Fibroblast of skin of abdomen (primary cell): ENCODE results near the gene TUBGCP6.
"Not testable (repeated sequence)": the region's sequence is repeated elsewhere in the genome, so short reads cannot be mapped to it uniquely, and the experiment has no call there.

Experiments used
- DNase-seq: peaks from one replicate; pipeline ENCODE4 v3.0.0-alpha.2; 2013

Gene TUBGCP6

DNA sequence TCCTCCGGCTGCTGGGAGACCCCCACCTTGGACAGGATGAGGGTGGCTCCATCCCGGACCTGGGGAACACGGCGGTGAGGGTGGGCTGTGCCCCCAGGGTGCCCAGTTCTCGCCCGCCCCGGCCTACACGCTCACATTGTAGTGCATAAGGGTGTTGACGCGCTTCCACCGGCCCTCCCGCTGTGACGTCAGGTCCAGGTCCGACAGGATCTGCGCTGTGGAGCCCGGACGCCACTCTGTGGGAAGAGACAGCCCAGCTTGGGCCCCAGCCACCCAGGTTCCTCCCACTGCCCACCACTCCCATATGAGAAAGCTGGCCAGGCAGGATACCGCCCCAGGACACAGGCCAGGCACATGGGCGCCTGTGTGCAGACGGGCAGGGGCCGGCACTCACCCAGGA lies 33.6 kb upstream of the TUBGCP6 start:
- DNase-seq: no peak

DNA sequence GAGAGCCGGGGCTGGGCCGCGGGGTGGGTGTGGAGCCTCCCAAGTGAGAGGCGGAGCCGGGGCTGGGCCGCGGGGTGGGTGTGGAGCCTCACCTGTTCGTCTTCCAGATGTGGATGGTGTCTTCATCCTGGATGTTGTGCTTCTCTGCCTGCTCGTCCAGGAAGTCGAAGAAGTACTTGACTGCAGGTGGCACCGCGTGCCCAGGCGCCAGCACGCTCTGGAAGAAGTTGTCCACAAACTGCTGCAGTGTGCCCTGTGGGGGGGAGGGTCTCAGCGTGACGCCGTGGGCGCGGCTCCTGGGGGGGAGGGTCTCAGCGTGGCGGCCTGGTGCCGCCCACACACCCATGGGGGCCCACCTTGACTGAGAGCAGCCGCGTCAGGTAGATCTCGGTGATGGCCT lies 32.9 kb upstream of the TUBGCP6 start:
- no peak for DNase-seq

DNA sequence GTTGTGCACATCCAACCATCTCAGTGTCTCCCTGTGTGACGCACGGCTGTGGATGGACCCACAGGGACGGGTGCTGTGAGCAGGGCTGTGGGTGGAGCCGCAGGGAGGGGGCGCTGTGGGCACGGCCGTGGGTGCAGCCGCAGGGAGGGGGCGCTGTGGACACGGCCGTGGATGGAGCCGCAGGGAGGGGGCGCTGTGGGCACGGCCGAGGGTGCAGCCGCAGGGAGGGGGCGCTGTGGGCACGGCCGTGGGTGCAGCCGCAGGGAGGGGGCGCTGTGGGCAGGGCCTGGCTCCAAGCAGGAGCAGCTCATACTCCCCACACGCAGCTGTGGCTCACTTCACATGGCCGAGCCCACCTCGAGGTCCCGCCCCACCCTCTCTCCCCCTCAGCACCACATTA lies 31.3 kb upstream of the TUBGCP6 start:
- peak; percentile 37 for DNase-seq

- no peak for DNase-seq
Observed at GRCh38 chr22:50275181-50276055, 30.6 kb upstream of the TUBGCP6 start.

DNA sequence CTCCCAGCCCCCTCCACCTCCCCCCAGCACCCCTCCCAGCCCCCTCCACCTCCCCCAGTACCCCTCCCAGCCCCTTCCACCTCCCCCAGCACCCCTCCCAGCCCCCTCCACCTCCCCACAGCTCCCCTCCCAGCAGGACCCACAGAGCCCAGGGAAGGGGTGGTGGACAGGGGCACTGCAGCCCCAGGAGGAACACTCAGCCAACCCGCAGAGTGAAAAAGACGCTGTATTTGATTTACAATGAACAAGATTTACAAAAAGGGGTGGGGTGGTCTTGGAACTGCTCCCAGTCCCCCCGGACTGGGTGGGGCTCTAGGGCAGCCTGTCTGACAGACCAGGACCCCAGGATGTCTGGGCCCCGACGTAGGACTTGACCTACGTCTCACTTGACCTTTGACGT lies 29.9 kb upstream of the TUBGCP6 start:
- DNase-seq: no peak

- DNase-seq: peak; percentile 57
Observed at GRCh38 chr22:50274311-50274710, 29.5 kb upstream of the TUBGCP6 start.

DNA sequence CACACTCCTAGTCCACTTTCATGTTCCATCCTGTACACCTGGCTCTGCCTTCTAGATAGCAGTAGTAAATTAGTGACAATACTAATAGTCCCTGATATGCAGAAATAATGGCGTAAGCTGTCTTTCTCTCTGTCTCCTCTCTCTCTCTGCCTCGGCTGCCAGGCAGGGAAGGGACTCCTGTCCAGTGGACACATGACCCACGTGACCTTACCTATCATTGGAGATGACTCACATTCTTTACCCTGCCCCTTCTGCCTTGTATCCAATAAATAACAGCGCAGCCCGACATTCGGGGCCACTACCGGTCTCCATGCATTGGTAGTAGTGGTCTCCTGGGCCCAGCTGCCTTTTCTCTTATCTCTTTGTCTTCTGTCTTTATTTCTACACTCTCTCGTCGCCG lies 29.0 kb upstream of the TUBGCP6 start:
- DNase-seq: not testable (repeated sequence)

GRCh38 chr22:50273352-50273751 lies 28.5 kb upstream of the TUBGCP6 start:
- DNase-seq: not testable (repeated sequence)

- DNase-seq: no peak
Observed at GRCh38 chr22:50272044-50272802, 27.4 kb upstream of the TUBGCP6 start.

GRCh38 chr22:50271519-50271970 lies 26.7 kb upstream of the TUBGCP6 start:
- peak; percentile 58 for DNase-seq

- DNase-seq: peak; percentile 48
Observed at GRCh38 chr22:50270666-50271394, 26.0 kb upstream of the TUBGCP6 start.

DNA sequence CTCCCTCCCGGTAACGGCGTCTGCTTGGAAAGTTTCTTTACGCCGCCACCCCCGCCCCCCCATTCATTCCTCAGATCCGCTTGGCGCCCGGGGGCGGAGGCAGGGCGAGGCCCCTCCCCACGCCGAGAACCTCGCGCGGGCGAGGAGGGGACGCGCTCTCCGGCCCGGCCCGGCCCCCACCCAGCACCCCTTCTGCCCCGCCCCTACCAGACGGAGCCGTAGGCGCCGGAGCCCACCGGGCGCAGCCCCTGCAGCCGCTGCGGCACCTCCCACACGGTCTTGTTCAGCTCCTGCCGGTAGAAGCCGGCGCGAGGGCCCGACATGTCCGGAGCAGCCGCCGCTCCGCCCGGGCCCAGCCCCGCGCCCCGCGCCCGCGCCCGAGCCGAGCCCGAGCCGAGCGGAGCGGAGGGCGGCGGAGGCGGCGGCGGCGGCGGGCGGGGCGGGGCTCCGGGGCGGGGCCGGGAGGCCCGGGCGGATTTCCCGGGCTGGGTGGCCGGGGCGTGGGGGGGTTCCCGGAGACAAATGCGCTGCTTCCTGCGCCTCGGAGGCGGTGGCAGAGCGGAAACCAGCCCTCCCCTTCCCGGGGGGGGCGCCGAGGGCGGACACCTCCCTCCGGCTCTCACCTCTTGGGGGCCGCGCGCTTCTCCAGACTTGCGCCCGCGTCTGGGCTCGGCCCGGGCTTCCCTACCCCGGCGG lies 25.3 kb upstream of the TUBGCP6 start, which contains the start of gene MAPK11:
Gene MAPK11 (minus strand): TSS at position 411 of the 696 bp plus-strand sequence. CDS start 88 bp downstream, at position 323.
- peak; percentile 51 for DNase-seq

GRCh38 chr22:50269573-50269969 lies 24.7 kb upstream of the TUBGCP6 start:
- DNase-seq: no peak

GRCh38 chr22:50268655-50269113 lies 23.9 kb upstream of the TUBGCP6 start:
- no peak for DNase-seq

- DNase-seq: peak; percentile 54
Observed at GRCh38 chr22:50267591-50268390, 23.0 kb upstream of the TUBGCP6 start.

DNA sequence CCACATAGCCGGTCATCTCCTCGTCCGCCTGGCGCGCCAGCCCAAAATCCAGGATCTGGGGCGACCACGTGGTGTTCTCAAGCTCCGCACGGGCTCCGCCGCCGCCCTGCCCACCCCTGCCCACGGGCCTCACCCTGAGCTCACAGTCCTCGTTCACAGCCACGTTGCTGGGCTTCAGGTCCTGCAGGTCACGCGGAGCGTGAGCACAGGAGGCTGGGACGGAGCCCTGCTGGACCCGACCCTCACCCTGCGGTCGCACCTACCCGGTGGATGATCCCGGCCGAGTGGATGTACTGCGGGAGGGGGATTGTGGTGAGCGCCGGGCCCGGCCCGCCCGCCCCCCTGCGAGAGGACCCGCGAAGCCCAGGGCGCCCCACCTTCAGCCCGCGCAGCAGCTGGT lies 22.2 kb upstream of the TUBGCP6 start:
- no peak for DNase-seq

GRCh38 chr22:50264946-50265669 lies 20.3 kb upstream of the TUBGCP6 start:
- DNase-seq: no peak

DNA sequence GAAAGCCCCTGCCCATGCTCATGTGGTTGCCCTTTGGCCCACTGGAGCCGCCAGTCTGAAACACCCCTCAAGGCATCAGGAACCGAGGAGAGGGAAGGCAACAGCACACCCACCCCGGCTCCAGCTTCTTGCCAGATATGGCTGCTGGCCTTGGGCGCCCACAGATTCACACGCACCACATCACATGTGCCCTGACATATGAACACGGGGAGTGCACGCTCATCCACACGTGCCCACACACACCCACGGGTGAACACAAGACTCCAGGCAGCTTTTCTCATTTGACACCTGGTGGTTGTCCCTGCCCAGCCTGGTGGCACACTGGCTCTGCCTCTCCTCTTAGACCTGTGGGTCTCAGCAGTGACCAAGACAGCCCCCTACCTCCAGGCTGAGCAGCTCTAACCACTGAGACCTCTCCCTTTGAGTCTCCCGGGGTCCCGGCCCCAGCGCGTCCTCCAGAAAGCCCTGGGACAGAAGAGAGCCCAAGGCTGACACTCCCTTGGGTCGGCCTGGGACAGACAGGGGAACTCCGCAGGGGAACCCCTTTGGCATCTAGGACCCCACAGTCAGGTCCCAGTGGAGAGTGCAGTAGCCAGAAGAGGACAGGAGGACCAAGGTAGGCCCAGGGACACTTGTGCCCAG lies 19.4 kb upstream of the TUBGCP6 start:
- DNase-seq: no peak

GRCh38 chr22:50262973-50263617 lies 18.3 kb upstream of the TUBGCP6 start:
- no peak for DNase-seq
